Right kidney (tissue), 1 donor: ENCODE results near the gene TMED4.
"Not testable (repeated sequence)": the region's sequence is repeated elsewhere in the genome, so short reads cannot be mapped to it uniquely, and the experiment has no call there.

Experiments used
- DNase-seq: peaks from one replicate; pipeline ENCODE4 v3.0.0-alpha.2; 2016

The TMED4 gene

DNA sequence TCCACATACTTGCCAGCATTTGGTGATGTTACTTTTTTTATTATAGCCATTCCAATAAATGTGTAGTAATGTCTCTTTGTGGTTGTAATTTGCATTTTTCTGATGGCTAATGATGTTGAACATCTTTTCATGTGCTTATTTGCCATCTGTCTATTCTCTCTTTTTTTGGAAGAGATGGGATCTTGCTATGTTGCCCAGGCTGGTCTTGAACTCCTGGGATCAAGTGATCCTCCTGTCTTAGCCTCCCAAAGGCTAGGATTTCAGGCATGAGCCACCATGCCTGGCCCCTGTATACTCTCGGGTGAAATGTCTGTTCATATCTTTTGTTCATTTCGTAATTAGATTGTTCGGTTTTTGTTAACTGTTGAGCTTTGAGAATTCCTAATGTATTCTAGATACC lies 27.8 kb upstream of the TMED4 start:
- no peak for DNase-seq

GRCh38 chr7:44608916-44609648 lies 27.1 kb upstream of the TMED4 start:
- DNase-seq: no peak

- no peak for DNase-seq
Observed at GRCh38 chr7:44607141-44608068, 25.4 kb upstream of the TMED4 start.

GRCh38 chr7:44606341-44607140 lies 24.5 kb upstream of the TMED4 start, which contains the start of gene OGDH:
OGDH (plus strand) TSS chr7:44606627; CDS start chr7:44624344, 17,717 bp downstream.
- DNase-seq: peak; percentile 100

DNA sequence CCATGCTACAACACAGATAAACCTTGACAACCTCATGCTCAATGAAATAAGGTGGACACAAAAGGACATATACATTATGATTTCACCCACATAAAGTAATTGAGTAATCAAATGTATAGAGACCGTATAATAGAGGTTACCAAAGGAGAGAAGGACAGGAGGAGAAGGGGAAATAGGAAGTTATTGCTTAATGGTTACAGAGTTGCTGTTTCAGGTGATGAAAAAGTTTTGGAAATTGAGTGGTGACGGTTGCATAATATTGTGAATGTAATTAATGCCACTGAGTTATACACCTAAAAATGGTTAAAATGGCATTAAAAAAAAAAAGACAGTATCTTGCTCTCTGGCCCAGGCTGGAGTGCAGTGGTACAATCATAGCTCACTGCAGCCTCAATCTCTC lies 22.9 kb upstream of the TMED4 start:
- DNase-seq: no peak

GRCh38 chr7:44603193-44603592 lies 21.2 kb upstream of the TMED4 start:
- DNase-seq: no peak

DNA sequence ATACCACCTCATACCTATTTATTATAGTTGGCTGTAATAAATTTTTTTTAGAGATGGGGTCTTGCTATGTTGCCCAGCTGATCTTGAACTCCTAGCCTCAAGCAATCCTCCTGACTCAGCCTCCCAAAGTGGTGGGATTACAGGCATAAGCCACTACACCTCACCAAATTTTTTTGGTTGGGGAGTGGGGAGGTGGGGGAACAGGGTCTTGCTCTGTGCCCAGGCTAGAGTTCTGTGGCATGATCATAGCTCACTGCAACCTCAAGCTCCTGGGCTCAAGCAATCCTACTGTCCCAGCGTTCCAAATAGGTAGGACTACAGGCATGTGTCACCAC lies 20.5 kb upstream of the TMED4 start:
- DNase-seq: no peak

DNA sequence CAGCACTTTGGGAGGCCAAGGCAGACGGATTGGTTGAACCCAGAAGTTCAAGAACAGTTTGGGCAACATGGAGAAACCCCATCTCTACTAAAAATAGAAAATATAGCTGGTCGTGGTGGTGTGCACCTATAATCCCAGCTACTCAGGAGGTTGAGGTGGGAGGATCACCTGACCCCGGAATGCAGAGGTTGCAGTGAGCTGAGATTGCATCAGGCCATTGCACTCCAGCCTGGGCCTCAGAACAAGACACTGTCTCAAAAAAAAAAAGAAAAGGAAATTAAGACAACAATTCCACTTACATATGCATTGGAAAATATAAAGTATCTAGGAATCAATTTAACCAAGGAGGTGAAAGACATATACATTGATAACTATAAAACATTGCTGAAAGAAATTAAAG lies 17.2 kb upstream of the TMED4 start:
- DNase-seq: no peak

- DNase-seq: not testable (repeated sequence)
Observed at GRCh38 chr7:44597181-44597580, 15.2 kb upstream of the TMED4 start.

- DNase-seq: peak; percentile 46
Observed at GRCh38 chr7:44595934-44596635, 14.1 kb upstream of the TMED4 start.

GRCh38 chr7:44590910-44591309 lies 8.9 kb upstream of the TMED4 start:
- DNase-seq: no peak

DNA sequence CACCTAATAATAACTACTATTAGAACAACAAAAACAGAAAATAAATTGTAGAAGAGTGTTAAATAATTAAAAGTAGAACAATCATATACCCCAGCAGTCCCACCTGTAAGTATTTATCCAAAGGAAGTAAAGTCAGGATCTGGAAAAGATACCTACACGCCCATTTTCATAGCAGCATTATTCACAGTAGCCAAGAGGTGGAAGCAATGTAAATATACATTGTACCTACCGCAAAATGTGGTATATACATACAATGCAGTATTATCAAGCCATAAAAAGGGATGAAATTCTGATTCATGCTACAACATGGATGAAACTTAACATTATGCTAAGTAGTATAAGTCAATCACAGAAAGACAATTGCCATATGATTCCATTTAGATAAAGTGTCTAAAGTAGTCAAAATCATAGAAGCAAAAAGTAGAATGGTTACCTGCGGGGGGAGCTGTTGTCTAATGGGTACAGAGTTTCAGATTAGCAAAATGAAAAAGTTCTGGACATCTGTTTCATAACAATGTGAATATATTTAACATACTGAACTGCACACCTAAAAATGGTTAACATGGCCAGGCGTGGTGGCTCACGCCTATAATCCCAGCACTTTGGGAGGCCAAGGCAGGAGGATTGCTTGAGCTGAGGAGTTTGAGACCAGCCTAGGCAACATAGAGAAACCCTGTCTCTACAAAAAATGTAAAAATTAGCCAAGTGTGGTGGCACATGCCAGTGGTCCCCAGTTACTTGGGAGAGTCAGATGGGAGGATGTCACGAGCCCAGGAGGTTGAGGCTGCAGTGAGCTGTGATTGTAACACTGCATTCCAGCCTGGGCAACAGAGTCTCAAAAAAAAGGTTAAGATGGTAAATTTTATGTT lies 6.0 kb upstream of the TMED4 start:
- DNase-seq: peak; percentile 50

GRCh38 chr7:44583146-44583865 lies 1.3 kb upstream of the TMED4 start:
- DNase-seq: no peak

GRCh38 chr7:44580945-44581878 lies 819 bp downstream of the TMED4 start:
- no peak for DNase-seq

- DNase-seq: no peak
Observed at GRCh38 chr7:44576228-44576627, 5.8 kb downstream of the TMED4 start.

GRCh38 chr7:44575054-44575453 lies 7.0 kb downstream of the TMED4 start:
- DNase-seq: no peak

DNA sequence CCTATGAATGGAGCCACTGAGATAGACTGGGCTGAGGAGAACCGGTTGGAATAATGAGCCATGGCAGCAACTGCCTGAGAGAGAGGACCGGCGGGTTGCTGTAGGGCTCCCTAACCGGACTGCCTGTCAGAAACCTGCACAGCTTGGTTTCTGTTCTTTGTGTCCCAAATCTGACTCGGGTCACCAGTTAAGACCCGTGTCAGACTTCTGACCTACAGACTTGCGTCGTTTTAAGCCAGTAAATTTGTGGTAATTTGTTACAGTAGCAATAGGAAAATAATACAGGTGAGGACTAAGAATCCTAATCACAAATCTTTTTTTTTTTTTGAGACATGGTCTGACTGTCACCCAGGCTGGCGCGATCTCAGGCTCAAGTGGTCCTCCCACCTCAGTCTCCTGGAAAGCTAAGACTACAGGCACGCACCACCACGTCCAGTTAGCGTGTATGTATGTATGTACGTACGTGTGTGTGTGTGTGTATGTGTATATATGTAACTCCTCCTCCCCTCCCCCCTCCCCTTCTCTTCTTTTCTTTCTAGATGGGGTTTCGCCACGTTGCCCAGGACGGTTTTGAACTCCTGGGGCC lies 7.7 kb downstream of the TMED4 start:
- no peak for DNase-seq

GRCh38 chr7:44573464-44574286 lies 8.4 kb downstream of the TMED4 start, which contains the start of gene DDX56:
DDX56 (minus strand) TSS chr7:44573908; CDS start chr7:44573895, 13 bp downstream.
- DNase-seq: peak; percentile 78
